CMK (cell line): ENCODE measurements around the gene WTIP.
"Not testable (repeated sequence)": the region's sequence is repeated elsewhere in the genome, so short reads cannot be mapped to it uniquely, and the experiment has no call there.

ENCODE experiments used
- DNase-seq: peaks from one replicate; pipeline ENCODE4 v3.0.0-alpha.2; 2010; ENCODE audit warnings: low read depth

WTIP gene

DNA sequence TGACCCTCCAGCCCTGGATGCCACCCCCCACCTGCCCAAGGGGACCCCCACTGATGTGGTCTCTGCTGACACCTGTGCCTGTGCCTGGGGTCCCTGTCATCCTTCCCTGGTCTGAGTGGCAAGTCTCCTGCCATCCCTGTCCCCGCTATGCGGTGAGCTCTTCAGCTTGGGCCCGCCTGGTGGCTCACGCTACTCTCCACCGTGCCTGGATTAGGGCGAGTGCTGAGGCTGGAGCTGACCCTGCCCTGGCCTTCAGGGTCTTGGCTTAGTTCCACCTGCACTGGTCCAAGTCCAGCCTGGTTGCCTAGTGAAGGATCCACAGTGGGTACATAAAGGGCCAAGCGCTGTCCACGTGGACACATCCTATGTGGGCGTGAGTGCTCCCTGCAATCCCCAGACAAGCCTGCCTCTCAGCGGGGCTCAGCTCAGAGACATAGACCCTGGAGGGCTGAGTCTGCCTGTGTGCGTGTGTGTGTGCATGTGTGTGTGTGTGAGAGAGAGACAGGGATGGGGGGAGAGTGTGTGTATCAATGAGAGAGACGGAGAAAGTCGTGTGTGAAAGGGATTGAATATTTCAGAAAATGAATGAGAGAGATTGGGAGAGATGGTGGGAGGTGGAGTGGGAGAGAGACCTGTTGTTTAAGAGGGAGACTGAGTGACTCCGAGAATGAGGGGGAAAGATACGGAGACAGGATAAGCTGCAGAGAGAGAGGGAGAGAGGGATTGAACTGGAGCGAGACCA lies 22.1 kb downstream of the WTIP start:
- DNase-seq = no peak

DNA sequence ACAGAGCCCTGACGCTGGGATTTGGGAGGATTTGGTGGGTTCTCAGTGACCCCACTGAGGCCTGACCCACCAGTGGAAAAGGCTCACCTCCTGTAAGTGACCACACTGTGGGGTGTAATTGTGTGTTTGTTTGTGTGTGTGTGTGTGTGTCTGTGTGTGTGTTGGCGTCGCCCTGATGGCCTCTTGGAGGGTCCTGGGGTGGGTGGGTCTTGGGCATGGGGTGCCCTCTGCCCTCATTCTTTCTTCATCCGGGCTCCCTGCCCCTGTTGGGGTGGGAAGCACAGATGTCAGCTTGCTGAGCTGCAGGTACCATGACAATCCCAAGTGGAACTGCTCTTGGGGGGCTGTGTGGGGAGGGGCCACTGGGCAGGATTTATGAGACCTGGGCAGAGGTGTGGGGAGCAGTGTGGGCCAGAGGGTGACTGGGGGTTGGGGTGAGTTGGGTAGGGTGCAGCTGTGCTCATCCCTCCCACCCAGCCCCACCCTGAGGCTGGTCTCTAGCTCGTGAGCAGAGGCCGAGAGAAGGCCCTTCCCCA lies 22.8 kb downstream of the WTIP start:
- DNase-seq = no peak

DNA sequence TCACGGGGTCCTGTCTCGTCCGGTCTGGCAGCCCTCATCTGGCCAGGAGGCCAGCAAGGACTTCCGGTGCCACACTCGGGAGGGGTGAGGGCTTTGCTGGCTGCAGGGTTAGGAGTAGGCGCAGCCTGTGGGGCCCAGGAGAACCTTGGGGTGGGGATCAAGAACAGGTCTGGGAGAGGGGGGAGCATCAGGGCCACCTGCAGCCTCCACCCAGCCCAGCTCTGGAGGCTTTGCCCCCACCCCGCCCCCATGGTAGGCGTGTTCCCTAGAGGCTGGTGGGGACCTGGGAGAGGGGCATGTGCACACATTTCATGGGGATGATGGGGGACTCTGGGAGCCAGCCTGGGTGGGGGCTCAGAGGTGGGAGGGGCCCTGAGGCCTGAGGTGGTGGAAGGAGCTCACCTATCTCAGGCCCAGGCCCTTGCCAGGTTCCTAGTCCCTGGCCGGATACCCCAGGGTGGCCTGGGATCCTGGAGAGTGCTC lies 23.3 kb downstream of the WTIP start:
- DNase-seq = no peak

DNA sequence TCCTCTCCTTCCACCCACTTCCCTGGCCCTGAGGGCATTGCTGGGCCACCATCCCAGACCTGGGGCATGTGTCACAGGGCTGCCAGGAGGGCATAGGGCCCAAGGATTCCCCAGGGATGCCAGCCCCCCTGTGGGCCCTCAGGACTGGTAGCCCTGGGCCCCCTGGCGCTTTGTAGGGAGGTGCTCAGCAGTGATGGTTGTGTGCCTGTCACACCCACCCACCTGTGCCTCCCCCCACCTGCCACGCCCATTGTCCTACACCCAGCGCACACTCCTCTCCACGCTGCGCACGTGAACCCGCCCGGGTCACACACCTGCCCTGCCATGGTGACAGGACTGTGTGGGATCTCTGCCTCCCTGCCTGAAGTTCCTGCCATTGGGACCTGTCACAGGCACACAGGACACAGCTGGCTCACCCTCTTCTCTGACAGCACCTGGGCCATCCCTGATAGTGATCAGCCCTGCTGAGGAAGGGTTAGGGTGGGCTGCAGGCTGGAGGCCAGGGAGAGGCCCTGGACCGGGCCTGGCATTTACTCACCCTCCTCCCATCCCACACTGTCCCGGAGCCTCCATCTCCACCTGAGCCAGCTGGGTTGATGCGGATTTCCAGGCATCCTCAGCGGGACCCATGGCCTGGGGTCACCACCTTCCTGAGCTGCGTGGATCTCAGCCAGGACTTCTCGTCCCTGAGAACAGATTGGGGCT lies 23.9 kb downstream of the WTIP start:
- DNase-seq = no peak

DNA sequence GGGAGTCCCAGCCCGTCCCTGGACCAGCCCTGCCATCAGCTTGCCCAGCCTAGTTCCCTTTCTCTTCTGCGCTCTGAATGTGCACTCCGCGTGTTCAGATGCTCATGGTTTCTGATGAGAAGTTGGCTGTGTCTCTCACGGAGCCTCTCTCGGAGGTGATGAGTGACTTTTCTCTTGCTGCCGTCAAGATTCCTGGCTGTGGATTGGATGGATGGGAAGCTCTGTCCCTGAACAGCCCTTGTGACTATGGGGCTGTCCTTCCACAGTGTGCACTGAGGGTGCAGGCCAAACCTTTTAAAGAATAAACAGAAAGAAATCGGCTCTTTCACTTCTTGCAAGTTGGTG lies 24.4 kb downstream of the WTIP start:
- no peak for DNase-seq

DNA sequence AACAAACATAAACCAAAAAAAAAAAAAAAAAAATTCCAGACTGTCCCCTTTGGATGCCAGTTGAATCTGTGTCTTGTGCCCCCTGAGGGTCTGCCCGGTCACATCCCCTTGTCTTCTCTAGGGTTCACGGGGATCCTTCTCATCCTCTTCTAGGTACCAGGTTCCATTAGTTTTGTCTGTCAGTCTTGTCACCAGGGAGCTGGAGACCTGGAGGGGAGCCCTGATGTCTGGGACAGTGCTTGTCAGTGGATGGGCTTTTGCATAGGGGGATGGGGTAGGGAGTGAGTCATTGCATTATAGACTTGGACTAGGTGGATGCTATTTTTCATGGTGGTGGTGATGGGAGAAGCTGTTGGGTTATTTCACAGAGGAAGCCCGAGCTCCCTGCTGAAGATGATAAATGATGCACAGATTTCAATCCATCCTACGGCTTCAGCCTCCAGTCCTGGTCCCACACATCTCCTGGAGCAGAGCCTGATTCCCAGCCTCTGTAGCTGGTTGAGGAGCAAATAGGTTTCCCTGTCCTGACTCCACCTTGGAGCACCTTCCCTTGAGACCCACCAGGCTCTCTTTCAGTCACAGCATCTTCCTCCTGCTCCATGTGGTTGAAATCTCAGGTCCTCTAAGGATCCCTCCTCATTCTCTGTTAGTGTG lies 26.0 kb downstream of the WTIP start:
- DNase-seq = no peak

DNA sequence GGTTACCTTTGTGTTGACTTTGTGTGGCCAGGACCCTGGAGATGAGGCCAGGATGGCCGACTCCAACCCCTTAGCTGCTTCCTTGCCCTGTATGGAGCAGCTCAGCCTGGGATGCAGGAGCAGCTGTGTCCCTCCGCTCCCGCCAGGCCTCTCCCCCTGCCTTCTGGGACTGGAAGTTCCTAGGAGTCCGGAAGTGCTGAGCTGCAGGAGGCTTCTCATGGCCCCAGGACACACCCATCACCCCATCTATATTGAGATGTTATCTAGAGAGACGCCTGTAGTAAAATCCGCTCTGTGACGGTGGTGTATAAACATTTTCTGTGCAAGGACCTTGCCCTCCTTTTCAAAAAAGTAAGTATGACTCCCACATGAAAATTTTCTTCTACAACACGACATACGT lies 27.0 kb downstream of the WTIP start:
- peak; percentile 5 for DNase-seq

DNA sequence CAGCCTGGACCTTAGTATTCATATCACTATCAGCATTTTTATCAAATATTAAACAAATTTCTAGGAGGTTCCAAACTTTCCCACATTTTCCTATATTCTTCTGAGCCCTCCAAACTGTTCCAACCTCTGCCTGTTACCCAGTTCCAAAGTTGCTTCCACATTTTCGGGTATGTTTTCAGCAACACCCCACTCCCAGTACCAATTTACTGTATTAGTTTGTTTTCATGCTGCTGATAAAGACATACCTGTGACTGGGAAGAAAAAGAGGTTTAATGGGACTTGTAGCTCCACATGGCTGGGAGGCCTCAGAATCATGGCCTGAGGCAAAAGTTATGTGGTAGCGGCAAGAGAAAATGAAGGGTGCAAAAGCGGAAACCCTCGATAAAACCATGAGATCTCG lies 29.3 kb downstream of the WTIP start:
- not testable (repeated sequence) for DNase-seq

DNA sequence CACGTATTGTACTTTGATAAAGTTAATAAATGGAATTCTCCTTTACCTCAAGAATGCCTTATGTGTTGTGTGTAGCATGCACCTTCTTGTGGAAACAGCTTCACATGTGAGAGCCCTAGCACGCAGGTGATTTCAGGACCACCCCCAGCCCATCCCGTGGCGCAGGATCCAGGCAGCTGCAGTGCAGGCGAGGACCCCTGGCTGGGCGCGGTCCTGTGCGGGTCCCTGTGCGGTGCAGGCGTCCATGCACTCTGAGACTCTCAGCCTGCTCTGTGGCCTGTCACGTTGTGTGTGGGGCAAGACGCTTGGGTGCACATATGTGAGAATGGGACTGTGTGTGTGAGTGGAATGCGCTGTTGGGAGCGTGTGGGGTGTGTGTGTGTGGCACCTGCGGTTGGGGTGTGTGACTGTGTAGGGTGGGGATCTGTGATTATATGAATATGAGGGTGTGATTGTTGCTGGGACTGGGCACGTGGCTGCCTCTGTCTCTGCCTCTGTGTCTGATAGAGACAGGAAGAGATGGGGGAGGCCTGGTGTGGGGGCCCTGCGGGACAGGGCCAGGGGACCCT lies 30.8 kb downstream of the WTIP start:
- no peak for DNase-seq

DNA sequence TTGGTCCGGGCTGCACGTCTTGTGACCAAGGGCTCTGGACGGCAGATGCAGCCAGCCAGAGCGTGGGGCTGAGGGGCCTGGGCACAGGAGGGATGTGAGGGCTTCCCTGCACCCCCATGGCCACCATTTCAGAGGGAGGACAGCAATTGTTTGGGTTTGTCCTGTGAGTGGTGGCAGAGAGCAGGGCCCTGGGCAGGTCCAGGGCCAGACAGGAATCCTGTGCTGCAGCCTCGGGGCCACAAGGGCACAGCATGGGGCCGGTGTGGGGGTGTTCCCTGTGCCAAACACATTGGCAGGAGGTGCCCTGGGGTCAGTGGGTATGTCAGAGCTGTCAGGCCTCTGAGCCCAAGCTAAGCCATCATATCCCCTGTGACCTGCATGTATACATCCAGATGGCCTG lies 32.2 kb downstream of the WTIP start:
- no peak for DNase-seq

DNA sequence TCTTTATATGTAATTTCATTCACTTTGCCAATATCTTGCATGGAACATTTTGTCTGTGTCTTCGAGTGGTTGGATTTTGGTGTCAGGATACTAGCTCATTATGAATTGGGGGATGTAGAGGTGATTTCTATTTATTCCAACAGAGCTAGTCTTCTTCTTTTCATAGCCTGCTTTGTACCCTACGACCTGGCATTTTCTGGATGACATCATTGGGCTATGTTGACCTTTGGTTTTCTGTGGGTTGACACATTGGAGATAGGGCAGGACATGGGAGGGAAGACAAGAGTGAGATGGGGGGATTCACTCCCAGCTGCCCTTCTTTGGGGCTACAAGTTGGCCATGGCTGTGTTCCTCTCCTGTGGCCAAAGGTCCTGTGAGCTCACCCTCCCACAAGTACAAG lies 38.0 kb downstream of the WTIP start:
- DNase-seq = no peak

DNA sequence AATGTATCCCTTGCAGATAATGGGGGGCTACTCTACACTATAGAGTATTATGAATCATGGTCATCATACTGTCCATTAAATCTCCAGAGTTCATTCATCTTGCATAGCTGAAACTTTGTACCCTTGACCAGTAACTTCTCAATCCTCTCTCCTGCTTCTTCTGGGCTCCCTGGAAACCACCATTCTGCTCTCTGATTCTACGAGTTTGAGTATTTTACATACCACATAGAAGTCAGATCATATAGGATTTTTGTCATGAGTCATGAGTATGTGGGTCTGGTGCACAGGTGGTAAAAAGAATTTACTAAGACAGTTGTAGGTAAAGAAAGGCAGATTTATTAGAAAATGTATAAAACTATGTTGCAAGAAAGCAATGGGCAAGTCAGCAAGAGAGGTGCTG lies 41.9 kb downstream of the WTIP start:
- no peak for DNase-seq

DNA sequence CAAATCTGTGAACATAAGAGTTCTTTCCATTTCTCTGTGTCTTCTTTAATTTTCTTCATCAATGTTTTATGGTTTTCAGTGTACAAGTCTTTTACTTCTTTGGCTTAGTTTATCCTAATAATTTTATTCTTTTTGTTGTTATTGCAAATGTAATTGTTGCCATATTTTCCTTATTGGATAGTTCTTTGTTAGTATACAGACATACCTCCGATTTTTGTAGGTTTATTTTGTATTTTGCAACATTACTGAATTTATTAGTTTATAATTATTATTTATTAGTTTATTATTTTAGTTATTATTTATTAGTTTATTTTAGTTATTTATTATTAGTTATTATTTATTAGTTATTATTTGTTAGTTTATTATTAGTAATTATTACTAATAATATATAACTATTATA lies 43.4 kb downstream of the WTIP start:
- no peak for DNase-seq

DNA sequence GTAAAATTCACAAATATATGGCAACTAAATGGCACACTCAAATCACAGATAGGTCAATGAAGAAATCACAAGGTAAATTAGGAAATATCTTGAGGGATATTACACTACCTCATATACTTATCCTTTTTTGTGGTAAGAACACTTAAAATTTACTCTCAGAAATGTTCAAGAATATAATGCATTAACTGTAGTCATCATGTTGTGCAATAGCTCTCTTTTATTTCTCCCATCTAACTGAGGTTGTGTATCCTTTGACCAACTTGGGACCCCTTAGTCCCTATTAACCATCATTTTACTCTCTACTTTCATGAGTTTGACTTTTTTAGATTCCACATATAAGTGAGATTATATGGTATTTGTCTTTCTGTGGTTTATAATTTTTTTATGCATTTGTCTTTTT lies 52.6 kb downstream of the WTIP start:
- no peak for DNase-seq

DNA sequence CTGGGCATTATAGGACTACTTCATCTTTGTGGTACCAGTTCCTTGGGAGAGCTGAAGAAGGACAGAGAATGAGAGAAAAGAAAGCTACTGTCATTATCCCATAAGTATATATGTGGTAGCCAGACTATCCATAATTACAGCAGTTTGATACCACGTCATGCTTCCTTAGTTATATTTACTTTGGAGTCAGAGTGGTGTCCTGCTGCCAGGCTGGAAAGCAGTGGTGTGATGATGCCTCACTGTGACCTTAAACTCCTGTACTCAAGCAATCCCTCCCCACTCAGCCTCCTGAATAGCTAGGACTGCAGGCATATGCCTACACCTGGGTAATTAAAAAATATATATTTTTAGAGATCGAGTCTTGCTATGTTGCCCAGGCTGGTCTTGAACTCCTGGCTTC lies 57.8 kb downstream of the WTIP start:
- no peak for DNase-seq

DNA sequence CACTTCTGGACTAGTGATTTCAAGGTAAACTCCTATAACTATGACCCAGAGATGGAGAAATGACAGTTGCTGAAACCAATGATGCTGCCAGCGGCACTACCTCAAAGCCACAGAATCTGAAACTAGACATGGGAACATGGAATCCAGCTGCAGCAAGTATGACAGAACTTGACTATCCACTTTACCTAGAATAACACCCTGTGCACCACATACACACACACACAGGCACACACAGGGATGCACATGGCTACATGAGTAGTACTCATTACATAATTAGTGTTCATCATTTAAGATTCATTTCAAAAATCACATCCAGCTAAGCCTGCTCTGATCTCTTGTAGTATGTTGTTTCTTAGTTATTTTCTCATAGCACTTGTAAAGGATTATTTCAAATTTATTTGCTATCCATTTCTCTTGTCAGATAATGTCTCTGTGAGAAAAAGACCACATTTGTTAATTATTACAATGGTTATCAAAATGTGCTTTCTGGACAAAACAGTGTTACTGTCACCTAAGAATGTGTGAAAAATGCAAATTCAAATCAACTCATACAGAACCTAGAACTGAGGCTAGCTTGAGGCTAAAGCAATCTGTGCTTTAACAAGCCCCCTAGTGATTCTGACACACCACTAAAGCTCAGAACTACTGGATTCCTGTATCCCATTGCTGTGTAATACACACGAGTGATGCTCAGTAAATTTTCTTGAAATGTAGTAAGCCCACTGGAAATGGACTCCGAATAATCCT lies 59.4 kb downstream of the WTIP start:
- DNase-seq = no peak

DNA sequence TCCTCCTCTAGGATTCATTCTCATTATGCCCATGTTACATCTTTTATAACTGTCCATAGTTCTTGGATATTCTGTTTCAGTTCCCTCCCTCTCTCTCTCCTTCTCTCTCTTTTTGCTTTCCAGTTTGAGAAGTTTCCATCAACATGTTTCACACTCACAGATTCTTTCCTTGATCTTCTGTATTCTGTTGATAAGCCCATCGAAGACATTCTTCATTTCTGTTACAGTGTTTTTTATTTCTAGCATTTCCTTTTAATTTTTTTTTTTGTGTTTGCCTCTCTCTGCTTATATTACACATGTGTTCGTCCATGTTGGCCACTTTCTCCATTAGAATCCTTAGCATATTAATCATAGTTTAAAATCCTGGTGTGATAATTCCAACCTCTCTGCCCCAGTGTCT lies 68.3 kb downstream of the WTIP start:
- no peak for DNase-seq

DNA sequence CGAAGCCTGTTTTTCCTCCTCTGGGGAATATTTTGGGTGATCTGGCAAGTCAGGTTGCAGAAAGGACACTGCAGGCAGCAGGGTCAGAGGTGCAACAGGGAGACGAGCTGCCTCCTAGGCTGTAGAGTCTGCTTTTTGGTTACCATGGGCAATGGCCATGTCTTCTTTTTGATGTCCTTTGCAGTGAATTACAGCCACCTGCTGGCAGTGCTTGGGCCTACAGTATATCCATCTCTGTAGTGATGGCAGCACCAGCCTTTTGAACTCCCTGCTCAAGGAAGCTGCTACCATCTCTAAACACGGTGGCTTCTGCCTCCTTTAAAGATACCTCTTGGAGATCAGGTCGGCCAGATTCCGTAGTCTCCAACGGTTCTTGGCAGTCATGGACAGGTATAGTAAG lies 73.9 kb downstream of the WTIP start:
- DNase-seq = no peak

DNA sequence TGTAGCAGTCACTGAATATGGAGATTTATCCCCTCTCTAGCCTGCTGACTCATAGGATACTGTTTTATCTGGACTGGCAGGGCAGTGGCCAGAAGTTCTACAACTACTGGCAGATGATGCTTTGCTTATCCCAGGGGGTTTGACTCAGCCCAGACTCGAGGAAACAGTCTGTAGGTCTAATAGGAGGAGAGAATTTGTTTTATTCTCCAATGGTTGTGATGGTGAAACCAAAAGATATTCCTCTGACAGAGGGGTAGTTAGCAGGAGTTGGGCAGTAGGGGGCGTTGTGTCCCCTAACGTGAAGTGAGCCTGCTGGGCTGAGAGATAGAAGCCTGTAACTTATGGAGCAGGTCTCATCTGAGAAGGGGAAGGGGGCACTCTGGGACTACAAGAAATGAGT lies 74.9 kb downstream of the WTIP start:
- DNase-seq = no peak

DNA sequence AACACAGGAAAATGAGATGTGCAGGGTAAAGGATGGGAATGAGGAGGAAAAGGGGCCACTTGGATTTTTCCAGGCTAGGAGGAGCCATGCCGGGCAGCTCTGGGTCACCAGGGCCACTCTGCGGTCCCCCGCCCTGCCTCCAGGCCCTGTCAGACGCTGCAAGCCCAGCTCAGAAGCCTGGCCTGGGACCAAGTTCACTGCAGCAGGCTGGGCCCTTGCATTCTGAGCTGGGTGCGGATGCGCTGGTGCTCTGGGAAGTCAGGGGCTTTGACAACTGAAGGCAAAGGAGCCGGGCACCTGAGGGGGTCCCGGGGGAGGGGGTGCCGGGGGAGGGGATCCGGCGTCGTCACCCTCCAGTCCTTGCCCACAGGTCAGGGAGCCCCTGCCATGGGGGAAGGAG lies 77.5 kb downstream of the WTIP start:
- DNase-seq = no peak

DNA sequence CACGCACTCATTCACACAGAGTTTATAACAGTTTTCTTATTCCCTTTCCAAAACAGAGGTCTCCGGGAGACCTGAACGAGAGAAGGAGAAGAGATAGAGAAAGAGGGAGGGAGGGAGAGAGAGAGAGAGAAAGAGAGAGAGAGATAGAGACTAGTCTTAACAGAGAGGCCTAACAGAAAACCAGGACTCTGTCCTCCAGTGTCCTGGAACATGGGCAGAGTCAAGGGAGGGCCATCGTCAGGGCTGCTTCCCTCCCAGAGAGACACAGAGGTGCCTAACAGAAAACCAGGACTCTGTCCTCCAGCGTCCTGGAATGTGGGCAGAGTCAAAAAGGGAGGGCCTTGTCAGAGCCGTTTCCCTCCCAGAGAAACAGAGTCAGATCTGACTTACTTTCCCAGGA lies 78.7 kb downstream of the WTIP start:
- DNase-seq = no peak
